OCI-LY1 (cell line): ENCODE results near the gene PDGFA.

ENCODE experiments used
- CTCF ChIP-seq: fragments of 200-600 bp; sonication (generic), shearing (Covaris generic); IDR thresholded peaks from 2 replicates; pipeline ENCODE4 v1.5.1; 2017; ENCODE audit warnings: mild to moderate bottlenecking, antibody characterized with exemption, low read length, moderate library complexity, mixed read lengths
- EZH2 ChIP-seq: fragments of 200-600 bp; sonication (generic), shearing (Covaris generic); IDR thresholded peaks from 2 replicates; pipeline ENCODE4 v1.8.0; 2017; ENCODE audit warnings: borderline replicate concordance, mixed run types, mild to moderate bottlenecking, antibody characterized with exemption, low read length, moderate library complexity, mixed read lengths

DNA sequence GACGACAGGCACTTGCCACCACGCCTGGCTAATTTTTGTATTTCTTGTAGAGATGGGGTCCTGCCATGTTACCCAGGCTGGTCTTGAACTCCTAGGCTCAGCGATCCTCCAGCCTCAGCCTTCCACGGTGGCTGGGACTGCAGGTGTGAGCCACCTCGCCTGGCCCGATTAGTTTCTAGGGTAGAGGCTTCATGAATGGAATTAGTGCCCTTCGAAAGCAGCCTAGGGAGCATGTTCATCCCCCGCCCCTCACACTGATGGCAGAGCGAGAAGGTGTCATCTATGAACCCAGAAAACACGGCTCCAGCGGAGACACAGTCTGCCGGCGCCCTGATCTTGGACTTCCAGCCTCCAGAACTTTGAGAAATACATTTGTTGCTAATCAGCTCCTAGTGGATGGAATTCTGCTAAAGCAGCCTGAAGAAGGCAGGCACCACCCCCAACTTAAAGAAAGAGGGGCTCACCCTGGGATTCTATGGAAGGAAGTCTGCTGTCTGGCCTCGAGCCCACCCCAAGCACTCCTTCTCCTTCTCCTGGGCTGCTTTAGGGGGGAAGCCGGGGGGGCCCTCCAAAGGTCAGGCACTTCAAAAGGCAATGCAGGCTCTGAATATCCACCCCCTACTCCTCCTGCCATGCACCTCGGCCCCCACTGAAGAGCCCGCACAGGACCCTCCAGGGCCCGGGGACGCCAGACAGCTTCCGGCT lies 10.1 kb downstream of the PDGFA start:
- TF ChIP-seq CTCF = no peak
- no peak for TF ChIP-seq EZH2
